PC-3 (cell line): ENCODE measurements around the gene SOST. TPM values are rescaled to one million over a fixed set of nuclear protein-coding genes. Genes with fewer than 3 reads are reported as not detected.
A peak's percentile ranks its signal among the peaks of the same experiment; 100 is the strongest.

Experiments
- ATAC-seq: fragments of 200-7000 bp; cut with Tn5 transposase; 2 replicates; pipeline ENCODE4 v1.9.1; 2020; ENCODE audit warnings: mild to moderate bottlenecking, moderate library complexity
- BruUV-seq: library from RNA; stranded (reverse); fragments of 400-500 nt; replicated peaks from 2 replicates; lab custom pipeline; 2021; lab: Mats Ljungman, UMichigan
- CTCF ChIA-PET: fragments of 300-600 bp; sonication (Branson Sonifier 250); formaldehyde crosslinking; loops from one replicate; lab custom pipeline; 2022; ENCODE audit warnings: antibody characterized with exemption; lab: Charles Lee
- POLR2A ChIA-PET: fragments of 300-600 bp; sonication (Branson Sonifier 250); formaldehyde crosslinking; loops from one replicate; lab custom pipeline; 2022; ENCODE audit warnings: antibody characterized with exemption; ENCODE audit not compliant: unreplicated experiment; lab: Charles Lee
- DNase-seq: peaks from one replicate; pipeline ENCODE4 v3.0.0-alpha.2; 2015
- H2AFZ ChIP-seq: fragments of 300-600 bp; sonication (generic); 2 replicates; pipeline ENCODE4 v1.6.0; 2016; ENCODE audit warnings: antibody characterized with exemption, low read length
- H3F3A ChIP-seq: fragments of 300-600 bp; sonication (generic); one replicate; pipeline ENCODE4 v1.6.0; 2017; ENCODE audit warnings: antibody characterized with exemption, low read length, control low read depth, mild to moderate bottlenecking; ENCODE audit not compliant: unreplicated experiment
- H3K27ac ChIP-seq: fragments of 300-600 bp; sonication (generic); 2 replicates; pipeline ENCODE4 v1.5.1; 2016; ENCODE audit warnings: mild to moderate bottlenecking, low read length
- H3K27me3 ChIP-seq: fragments of 300-600 bp; sonication (generic); 2 replicates; pipeline ENCODE4 v1.6.1; 2016; ENCODE audit warnings: low read length, mixed read lengths
- H3K36me3 ChIP-seq: fragments of 300-600 bp; sonication (generic); 2 replicates; pipeline ENCODE4 v1.6.1; 2016; ENCODE audit warnings: low read depth, mixed run types, low read length, mixed read lengths
- H3K4me1 ChIP-seq: fragments of 300-600 bp; sonication (generic); 2 replicates; pipeline ENCODE4 v1.5.1; 2016; ENCODE audit warnings: low read length; ENCODE audit not compliant: insufficient read depth
- H3K4me2 ChIP-seq: fragments of 300-600 bp; sonication (generic); 2 replicates; pipeline ENCODE4 v1.6.0; 2016; ENCODE audit warnings: low read length
- H3K4me3 ChIP-seq: fragments of 300-600 bp; sonication (generic); 2 replicates; pipeline ENCODE4 v1.5.1; 2016; ENCODE audit warnings: mild to moderate bottlenecking, low read length, mixed read lengths
- H3K79me2 ChIP-seq: fragments of 300-600 bp; sonication (generic); 2 replicates; pipeline ENCODE4 v1.6.1; 2017; ENCODE audit warnings: low read length, mixed read lengths
- H3K9ac ChIP-seq: fragments of 300-600 bp; sonication (generic); 2 replicates; pipeline ENCODE4 v1.6.0; 2016; ENCODE audit warnings: mild to moderate bottlenecking, low read length
- H3K9me2 ChIP-seq: fragments of 300-600 bp; sonication (generic); replicated peaks from 2 replicates; pipeline ENCODE4 v1.6.1; 2016; ENCODE audit warnings: mixed run types, low read length, mixed read lengths
- H3K9me3 ChIP-seq: fragments of 300-600 bp; sonication (generic); 2 replicates; pipeline ENCODE4 v1.6.1; 2016; ENCODE audit warnings: low read length, mixed read lengths
- H4K20me1 ChIP-seq: fragments of 300-600 bp; sonication (generic); 2 replicates; pipeline ENCODE4 v1.6.1; 2016; ENCODE audit warnings: low read length, mixed read lengths
- CTCF ChIP-seq: fragments of 300-600 bp; sonication (generic); conservative IDR thresholded peaks from 2 replicates; pipeline ENCODE4 v1.5.1; 2017; ENCODE audit warnings: antibody characterized with exemption, low read depth, mild to moderate bottlenecking, low read length
- EZH2 ChIP-seq: fragments of 300-600 bp; sonication (generic); IDR thresholded peaks from one replicate; pipeline ENCODE4 v1.6.1; 2017; ENCODE audit warnings: antibody characterized with exemption, mild to moderate bottlenecking, low read length; ENCODE audit not compliant: unreplicated experiment
- EZH2phosphoT487 ChIP-seq: fragments of 300-600 bp; sonication (generic); IDR thresholded peaks from 2 replicates; pipeline ENCODE4 v1.6.1; 2018; ENCODE audit warnings: mild to moderate bottlenecking, antibody characterized with exemption, low read length, borderline replicate concordance
- intact Hi-C: fragments of 100-400 bp; cut with micrococcal nuclease; formaldehyde crosslinking; loops from 2 replicates; pipeline ENCODE4 v1.9.0; 2023
- total RNA-seq: library from RNA; depleted of rRNA; stranded (reverse); fragments of >200 nt; gene quantifications from 2 replicates; pipeline ENCODE4 v1.2.3, GENCODE V29; 2014

SOST gene
- total RNA-seq, 1 experiment from 2014 or later, result not detected

DNA sequence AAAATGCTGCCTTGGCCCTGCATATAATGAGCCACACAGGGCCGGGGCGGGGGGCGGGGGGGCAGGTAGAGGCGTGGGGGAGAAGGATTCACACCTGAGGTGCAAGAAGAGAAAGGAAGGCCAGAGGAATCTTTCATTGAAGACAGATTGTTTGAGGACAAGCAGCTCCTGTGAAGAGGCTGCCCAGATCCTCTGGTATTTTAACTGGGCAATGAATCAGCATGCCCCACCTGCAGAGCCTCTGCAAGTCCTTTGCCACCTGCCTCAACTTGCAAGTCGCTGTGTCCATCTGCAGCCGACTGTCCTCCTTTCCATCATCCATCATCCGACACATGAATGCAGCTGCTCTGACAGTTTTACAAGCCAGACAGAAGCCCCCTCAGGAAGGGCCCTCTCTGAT, 1.2 kb upstream of the SOST start:
- CTCF ChIA-PET, result interaction anchor here (0.6 to 3.3 kb wide), 5 partner anchors 65 to 207 kb away, joined by 3 to 36 read pairs (median 4); no protein-coding TSS in a partner anchor
- POLR2A ChIA-PET, result interaction anchor here (0.6 kb wide), 1 partner anchor 65 kb away, joined by 3 read pairs; no protein-coding TSS in a partner anchor
- H3K4me3 ChIP-seq, result no peak overlapping the region

DNA sequence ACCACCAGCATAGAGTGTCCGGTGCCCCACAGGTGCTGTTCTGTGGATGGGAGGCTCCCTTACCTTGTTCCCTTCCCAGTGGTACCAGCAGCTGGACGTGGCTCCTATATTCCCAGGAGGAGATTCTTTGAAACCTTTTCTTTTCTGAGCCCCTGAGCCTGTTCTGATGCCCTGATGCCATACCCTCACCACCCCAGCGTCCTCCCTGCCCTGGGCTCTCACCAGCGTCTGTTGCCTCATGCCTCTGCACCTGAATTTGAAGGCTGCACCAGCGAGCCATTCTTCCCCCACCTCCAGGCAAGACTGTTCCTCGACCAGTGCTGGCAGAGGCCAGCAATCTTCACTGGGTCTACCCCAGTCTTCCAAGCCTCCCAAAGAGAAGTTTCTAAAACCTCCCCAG, 505 bp downstream of the SOST start:
- no peak for DNase-seq
- no peaks in the 10 kb centered on the region for H3F3A ChIP-seq
- POLR2A ChIA-PET, result interaction anchor here (0.7 kb wide), 1 partner anchor 21 kb away, joined by 14 read pairs; the partner anchor contains the start of gene DUSP3
- no peaks in the 10 kb centered on the region for H4K20me1 ChIP-seq
- H3K9me3 ChIP-seq, result no peaks in the 10 kb centered on the region
- H2AFZ ChIP-seq, result no peak overlapping the region
- TF ChIP-seq CTCF (no peak), EZH2 (no peak), EZH2phosphoT487 (no peak)
- no peaks in the 10 kb centered on the region for H3K79me2 ChIP-seq
- CTCF ChIA-PET, result interaction anchor here (3.3 kb wide), 1 partner anchor 63 kb away, joined by 36 read pairs; no protein-coding TSS in a partner anchor
- no peak overlapping the region for H3K9ac ChIP-seq
- no peak overlapping the region for H3K27ac ChIP-seq
- H3K36me3 ChIP-seq, result no peaks in the 10 kb centered on the region
- BruUV-seq, result no TSS peak
- H3K4me1 ChIP-seq, result peaks cover 33% of the 10 kb centered on the region
- intact Hi-C loops, result no loop called here
- no peaks in the 10 kb centered on the region for H3K27me3 ChIP-seq
- no peak overlapping the region for H3K4me3 ChIP-seq
- no peaks in the 10 kb centered on the region for H3K9me2 ChIP-seq
- ATAC-seq, result no peak
- no peak overlapping the region for H3K4me2 ChIP-seq

More for the DNA sequence above, 1.2 kb upstream of the SOST start:
- Histone ChIP-seq H3K4me1 (peaks cover 16% of the 10 kb centered on the region), H3K36me3 (no peaks in the 10 kb centered on the region), H3K27ac (no peak overlapping the region), H4K20me1 (no peaks in the 10 kb centered on the region), H3K9me2 (no peaks in the 10 kb centered on the region), H2AFZ (no peak overlapping the region), H3K9ac (no peak overlapping the region), H3K27me3 (no peaks in the 10 kb centered on the region), H3F3A (no peaks in the 10 kb centered on the region), H3K4me2 (peak overlapping the region; percentile 4; the same call in 1 of the 2 replicates), H3K9me3 (no peaks in the 10 kb centered on the region), H3K79me2 (no peaks in the 10 kb centered on the region)
- intact Hi-C loops, result loop anchor here (1.0 to 5.0 kb wide), 2 partner anchors 66 to 183 kb away; no protein-coding TSS in a partner anchor
- ATAC-seq (peak; percentile 61), DNase-seq (peak; percentile 72)
- no TSS peak for BruUV-seq
- TF ChIP-seq EZH2phosphoT487 (no peak), CTCF (no peak), EZH2 (no peak)

DNA sequence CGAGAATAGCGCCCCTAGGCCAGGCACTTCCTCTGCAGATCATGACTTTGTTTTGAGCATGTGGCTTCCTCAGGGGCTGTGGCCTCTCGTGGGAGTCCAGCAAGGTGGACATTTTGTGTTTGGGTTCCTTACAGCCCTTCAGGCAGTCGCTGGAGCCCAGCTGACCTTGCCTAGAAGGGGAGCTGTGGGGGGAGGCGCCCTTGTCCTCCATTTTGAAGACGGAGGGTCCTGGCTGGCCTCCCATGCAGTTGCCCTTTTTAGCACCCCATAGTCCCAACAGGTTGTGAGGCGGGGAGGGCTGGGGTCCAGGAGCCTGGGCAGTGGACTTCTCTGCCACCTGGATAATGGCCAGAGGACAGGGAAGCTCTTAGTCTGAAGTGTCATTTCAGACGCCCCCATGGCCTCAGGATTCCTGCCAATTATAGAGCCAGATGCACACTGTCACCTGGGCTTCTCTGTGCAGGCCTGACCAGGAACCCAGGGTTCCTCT, 1.4 kb downstream of the SOST start:
- intact Hi-C loops, result no loop called here
- Histone ChIP-seq H3K27ac (no peak overlapping the region), H3K4me1 (peaks cover 34% of the 10 kb centered on the region), H3K79me2 (no peaks in the 10 kb centered on the region), H4K20me1 (no peaks in the 10 kb centered on the region), H3K4me2 (no peak overlapping the region), H3K4me3 (no peak overlapping the region), H2AFZ (no peak overlapping the region), H3K27me3 (no peaks in the 10 kb centered on the region), H3K9me3 (no peaks in the 10 kb centered on the region), H3K9ac (no peak overlapping the region), H3F3A (no peaks in the 10 kb centered on the region), H3K36me3 (no peaks in the 10 kb centered on the region), H3K9me2 (no peaks in the 10 kb centered on the region)
- DNase-seq, result no peak
- ChIA-PET POLR2A (no interaction called here), CTCF (interaction anchor here (0.5 kb wide), 1 partner anchor 9 kb away, joined by 3 read pairs; no protein-coding TSS in a partner anchor)
- ATAC-seq, result no peak
- TF ChIP-seq CTCF (no peak), EZH2 (no peak), EZH2phosphoT487 (no peak)
- BruUV-seq, result no TSS peak
